PFSK-1 (cell line): ENCODE data around the gene FGF9.

Source experiments
- FOXP2 ChIP-seq: optimal IDR thresholded peaks from 2 replicates; pipeline ENCODE3; 2011; ENCODE audit warnings: borderline replicate concordance, control low read depth, inconsistent platforms; ENCODE audit not compliant: insufficient read depth; ENCODE audit errors: extremely low read length, extremely low read depth
- POLR2AphosphoS5 ChIP-seq: IDR thresholded peaks from 2 replicates; pipeline ENCODE4 v1.6.1; 2012; ENCODE audit warnings: low read depth, mild to moderate bottlenecking, control low read depth, low read length, moderate library complexity
- SIN3A ChIP-seq: IDR thresholded peaks from 2 replicates; pipeline ENCODE4 v1.6.1; 2012; ENCODE audit warnings: mild to moderate bottlenecking, low read length, moderate library complexity, borderline replicate concordance; ENCODE audit not compliant: insufficient read depth
- TAF1 ChIP-seq: IDR thresholded peaks from 2 replicates; pipeline ENCODE4 v1.6.1; 2012; ENCODE audit warnings: low read length, control low read depth, borderline replicate concordance; ENCODE audit not compliant: insufficient read depth
- TF ChIP-seq, protein P1 (sequence below), 2 experiments: IDR thresholded peaks; 2 replicates each; pipeline versions ENCODE4 v1.6.1 to v1.8.0; 2011 to 2012; ENCODE audit warnings: low read depth in 2 of 2, low read length in 2 of 2, control low read depth in 1 of 2, inconsistent platforms in 1 of 2, mild to moderate bottlenecking in 1 of 2, moderate library complexity in 1 of 2; ENCODE audit not compliant: insufficient read depth in 1 of 2

Gene FGF9

GRCh38 chr13:21686751-21687391 lies 16.0 kb downstream of the FGF9 start:
- no peak for TF ChIP-seq TAF1
- TF ChIP-seq, protein P1, sequence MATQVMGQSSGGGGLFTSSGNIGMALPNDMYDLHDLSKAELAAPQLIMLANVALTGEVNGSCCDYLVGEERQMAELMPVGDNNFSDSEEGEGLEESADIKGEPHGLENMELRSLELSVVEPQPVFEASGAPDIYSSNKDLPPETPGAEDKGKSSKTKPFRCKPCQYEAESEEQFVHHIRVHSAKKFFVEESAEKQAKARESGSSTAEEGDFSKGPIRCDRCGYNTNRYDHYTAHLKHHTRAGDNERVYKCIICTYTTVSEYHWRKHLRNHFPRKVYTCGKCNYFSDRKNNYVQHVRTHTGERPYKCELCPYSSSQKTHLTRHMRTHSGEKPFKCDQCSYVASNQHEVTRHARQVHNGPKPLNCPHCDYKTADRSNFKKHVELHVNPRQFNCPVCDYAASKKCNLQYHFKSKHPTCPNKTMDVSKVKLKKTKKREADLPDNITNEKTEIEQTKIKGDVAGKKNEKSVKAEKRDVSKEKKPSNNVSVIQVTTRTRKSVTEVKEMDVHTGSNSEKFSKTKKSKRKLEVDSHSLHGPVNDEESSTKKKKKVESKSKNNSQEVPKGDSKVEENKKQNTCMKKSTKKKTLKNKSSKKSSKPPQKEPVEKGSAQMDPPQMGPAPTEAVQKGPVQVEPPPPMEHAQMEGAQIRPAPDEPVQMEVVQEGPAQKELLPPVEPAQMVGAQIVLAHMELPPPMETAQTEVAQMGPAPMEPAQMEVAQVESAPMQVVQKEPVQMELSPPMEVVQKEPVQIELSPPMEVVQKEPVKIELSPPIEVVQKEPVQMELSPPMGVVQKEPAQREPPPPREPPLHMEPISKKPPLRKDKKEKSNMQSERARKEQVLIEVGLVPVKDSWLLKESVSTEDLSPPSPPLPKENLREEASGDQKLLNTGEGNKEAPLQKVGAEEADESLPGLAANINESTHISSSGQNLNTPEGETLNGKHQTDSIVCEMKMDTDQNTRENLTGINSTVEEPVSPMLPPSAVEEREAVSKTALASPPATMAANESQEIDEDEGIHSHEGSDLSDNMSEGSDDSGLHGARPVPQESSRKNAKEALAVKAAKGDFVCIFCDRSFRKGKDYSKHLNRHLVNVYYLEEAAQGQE (IDR thresholded peaks at IDR 0.05; ENCODE audit: insufficient read depth in 1 of 2, low read depth in 2 of 2, low read length in 2 of 2) = no peak
- no peak for TF ChIP-seq POLR2AphosphoS5
- no peak for TF ChIP-seq FOXP2
- TF ChIP-seq SIN3A = no peak

GRCh38 chr13:21688056-21688455 lies 17.2 kb downstream of the FGF9 start:
- TF ChIP-seq TAF1 (no peak), SIN3A (no peak), FOXP2 (no peak), POLR2AphosphoS5 (no peak)
- TF ChIP-seq, protein P1 (IDR thresholded peaks at IDR 0.05; ENCODE audit: insufficient read depth in 1 of 2, low read depth in 2 of 2, low read length in 2 of 2) = no peak

DNA sequence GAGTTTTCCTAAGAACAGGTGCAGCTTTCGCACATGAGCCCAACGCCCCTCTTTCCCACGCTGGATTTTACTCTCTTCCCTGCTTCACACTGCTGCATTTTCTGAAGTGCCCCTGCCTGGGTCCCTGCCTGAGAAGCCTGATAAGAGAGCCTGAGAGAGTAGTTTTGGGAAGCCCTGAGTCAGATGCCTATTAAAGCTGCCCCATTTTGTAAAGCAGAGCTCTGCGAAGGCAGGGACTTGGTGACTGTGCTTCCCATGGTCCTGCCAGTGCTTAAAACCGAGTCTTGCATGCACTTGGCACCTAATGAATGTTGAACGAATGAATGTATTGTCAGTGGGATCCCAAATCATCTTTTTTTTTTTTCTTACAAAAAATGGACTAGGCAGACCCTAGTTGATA lies 18.2 kb downstream of the FGF9 start:
- TF ChIP-seq SIN3A = no peak
- TF ChIP-seq POLR2AphosphoS5 = no peak
- no peak for TF ChIP-seq FOXP2

GRCh38 chr13:21690955-21691354 lies 20.1 kb downstream of the FGF9 start:
- TF ChIP-seq TAF1 = no peak

- TF ChIP-seq SIN3A (no peak), POLR2AphosphoS5 (no peak), FOXP2 (no peak), TAF1 (no peak)
- TF ChIP-seq, protein P1 (IDR thresholded peaks at IDR 0.05; ENCODE audit: insufficient read depth in 1 of 2, low read depth in 2 of 2, low read length in 2 of 2) = no peak
Measured at GRCh38 chr13:21691500-21691899, 20.6 kb downstream of the FGF9 start.

GRCh38 chr13:21691928-21692327 lies 21.1 kb downstream of the FGF9 start:
- TF ChIP-seq POLR2AphosphoS5 (no peak), TAF1 (no peak)

DNA sequence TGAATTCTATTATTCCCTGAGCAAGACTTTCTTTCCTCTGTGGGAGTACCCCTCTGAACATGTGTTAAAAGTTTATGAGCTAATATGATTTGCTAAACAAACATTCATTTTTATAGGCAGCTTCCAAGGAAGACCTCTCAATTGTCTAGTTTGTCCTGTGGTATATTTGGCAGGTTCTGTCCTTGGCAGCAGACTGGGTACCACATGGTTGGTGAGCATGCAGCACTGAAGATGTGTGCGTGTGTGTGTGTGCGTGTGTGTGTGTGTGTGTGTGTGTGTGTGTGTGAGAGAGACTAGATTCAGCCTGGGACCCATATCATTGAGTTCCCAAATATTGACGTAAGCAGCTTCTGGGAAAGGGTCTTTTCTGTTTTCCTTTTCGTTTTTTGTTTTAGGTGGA lies 24.0 kb downstream of the FGF9 start:
- TF ChIP-seq, protein P1 (IDR thresholded peaks at IDR 0.05; ENCODE audit: insufficient read depth in 1 of 2, low read depth in 2 of 2, low read length in 2 of 2) = no peak
- TF ChIP-seq TAF1 = no peak
- no peak for TF ChIP-seq POLR2AphosphoS5
- TF ChIP-seq FOXP2 = no peak
- no peak for TF ChIP-seq SIN3A
